OCI-LY1 (cell line): ENCODE measurements around the gene PEX26.

ENCODE experiments used
- EZH2 ChIP-seq: fragments of 200-600 bp; sonication (generic), shearing (Covaris generic); IDR thresholded peaks from 2 replicates; pipeline ENCODE4 v1.8.0; 2017; ENCODE audit warnings: borderline replicate concordance, mixed run types, mild to moderate bottlenecking, antibody characterized with exemption, low read length, moderate library complexity, mixed read lengths
- TF ChIP-seq, protein P1 (sequence below): fragments of 200-600 bp; sonication (generic), shearing (Covaris generic); IDR thresholded peaks from 2 replicates; pipeline ENCODE4 v1.5.1; 2017; ENCODE audit warnings: mild to moderate bottlenecking, antibody characterized with exemption, low read length, moderate library complexity, mixed read lengths

GRCh38 chr22:18073467-18073866 lies 4.3 kb upstream of the PEX26 start:
- TF ChIP-seq, protein P1, sequence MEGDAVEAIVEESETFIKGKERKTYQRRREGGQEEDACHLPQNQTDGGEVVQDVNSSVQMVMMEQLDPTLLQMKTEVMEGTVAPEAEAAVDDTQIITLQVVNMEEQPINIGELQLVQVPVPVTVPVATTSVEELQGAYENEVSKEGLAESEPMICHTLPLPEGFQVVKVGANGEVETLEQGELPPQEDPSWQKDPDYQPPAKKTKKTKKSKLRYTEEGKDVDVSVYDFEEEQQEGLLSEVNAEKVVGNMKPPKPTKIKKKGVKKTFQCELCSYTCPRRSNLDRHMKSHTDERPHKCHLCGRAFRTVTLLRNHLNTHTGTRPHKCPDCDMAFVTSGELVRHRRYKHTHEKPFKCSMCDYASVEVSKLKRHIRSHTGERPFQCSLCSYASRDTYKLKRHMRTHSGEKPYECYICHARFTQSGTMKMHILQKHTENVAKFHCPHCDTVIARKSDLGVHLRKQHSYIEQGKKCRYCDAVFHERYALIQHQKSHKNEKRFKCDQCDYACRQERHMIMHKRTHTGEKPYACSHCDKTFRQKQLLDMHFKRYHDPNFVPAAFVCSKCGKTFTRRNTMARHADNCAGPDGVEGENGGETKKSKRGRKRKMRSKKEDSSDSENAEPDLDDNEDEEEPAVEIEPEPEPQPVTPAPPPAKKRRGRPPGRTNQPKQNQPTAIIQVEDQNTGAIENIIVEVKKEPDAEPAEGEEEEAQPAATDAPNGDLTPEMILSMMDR, result no peak
- no peak for TF ChIP-seq EZH2
